ENCODE results near the gene RTN4R. TPM values are rescaled to one million over a fixed set of nuclear protein-coding genes. Genes with fewer than 3 reads are reported as not detected.
"Not testable (repeated sequence)": the region's sequence is repeated elsewhere in the genome, so short reads cannot be mapped to it uniquely, and the experiment has no call there.

Gene RTN4R
- total RNA-seq, 1 experiment from 2014 or later: 11.1 TPM

GRCh38 chr22:20316217-20316843, 48.2 kb upstream of the RTN4R start:
- no peak for DNase-seq
- Mint-ChIP-seq H3K27me3 (ENCODE audit: insufficient read depth, unreplicated experiment) (no peaks in the 10 kb centered on the region), H3K4me1 (ENCODE audit: low read depth, unreplicated experiment) (no peaks in the 10 kb centered on the region), H3K9me3 (ENCODE audit: unreplicated experiment) (no peaks in the 10 kb centered on the region), H3K36me3 (ENCODE audit: insufficient read depth, unreplicated experiment) (peaks cover 5% of the 10 kb centered on the region), H3K4me3 (ENCODE audit: unreplicated experiment) (no peak overlapping the region), H3K27ac (ENCODE audit: unreplicated experiment) (no peak overlapping the region)
- CTCF ChIA-PET: no interaction called here
- intact Hi-C loops (cut with micrococcal nuclease; ENCODE audit: unreplicated experiment): no loop called here
- BruUV-seq (replicated peaks): no TSS peak
- no peak for TF ChIP-seq CTCF (IDR thresholded peaks at IDR 0.05; ENCODE audit: insufficient read depth in 1 of 2, low read depth in 1 of 2, low read length in 1 of 2, severe bottlenecking in 1 of 2, unreplicated experiment in 1 of 2)
- Histone ChIP-seq H3K9me3 (no peaks in the 10 kb centered on the region), H3K4me3 (ENCODE audit: low read depth, low read length) (no peak overlapping the region), H3K27me3 (replicated peaks; ENCODE audit: control insufficient read depth, insufficient read depth, low read length) (no peaks in the 10 kb centered on the region), H3K36me3 (ENCODE audit: control insufficient read depth, insufficient read depth, low read length) (no peaks in the 10 kb centered on the region; the same call in 1 of the 2 replicates), H3K4me1 (no peaks in the 10 kb centered on the region)
- POLR2A ChIA-PET: no interaction called here

GRCh38 chr22:20315337-20316216, 47.5 kb upstream of the RTN4R start:
- Mint-ChIP-seq H3K27ac (ENCODE audit: unreplicated experiment) (no peak overlapping the region), H3K27me3 (ENCODE audit: insufficient read depth, unreplicated experiment) (no peaks in the 10 kb centered on the region), H3K4me1 (ENCODE audit: low read depth, unreplicated experiment) (no peaks in the 10 kb centered on the region), H3K9me3 (ENCODE audit: unreplicated experiment) (no peaks in the 10 kb centered on the region), H3K36me3 (ENCODE audit: insufficient read depth, unreplicated experiment) (peaks cover 5% of the 10 kb centered on the region), H3K4me3 (ENCODE audit: unreplicated experiment) (no peak overlapping the region)
- H3K36me3 ChIP-seq (ENCODE audit: control insufficient read depth, insufficient read depth, low read length): no peaks in the 10 kb centered on the region; the same call in 1 of the 2 replicates
- no peaks in the 10 kb centered on the region for H3K9me3 ChIP-seq
- POLR2A ChIA-PET: no interaction called here
- TF ChIP-seq CTCF (IDR thresholded peaks at IDR 0.05; ENCODE audit: insufficient read depth in 1 of 2, low read depth in 1 of 2, low read length in 1 of 2, severe bottlenecking in 1 of 2, unreplicated experiment in 1 of 2): no peak
- no peak overlapping the region for H3K4me3 ChIP-seq (ENCODE audit: low read depth, low read length)
- H3K4me1 ChIP-seq: no peaks in the 10 kb centered on the region
- BruUV-seq (replicated peaks): no TSS peak
- intact Hi-C loops (cut with micrococcal nuclease; ENCODE audit: unreplicated experiment): no loop called here
- CTCF ChIA-PET: no interaction called here
- no peak for DNase-seq
- H3K27me3 ChIP-seq (replicated peaks; ENCODE audit: control insufficient read depth, insufficient read depth, low read length): no peaks in the 10 kb centered on the region

GRCh38 chr22:20314741-20315336, 46.7 kb upstream of the RTN4R start:
- H3K9me3 ChIP-seq; BruUV-seq (replicated peaks); intact Hi-C loops (cut with micrococcal nuclease; ENCODE audit: unreplicated experiment); DNase-seq; H3K4me3 ChIP-seq (ENCODE audit: low read depth, low read length); POLR2A ChIA-PET; H3K27me3 Mint-ChIP-seq (ENCODE audit: insufficient read depth, unreplicated experiment); H3K36me3 Mint-ChIP-seq (ENCODE audit: insufficient read depth, unreplicated experiment); H3K27me3 ChIP-seq (replicated peaks; ENCODE audit: control insufficient read depth, insufficient read depth, low read length); H3K9me3 Mint-ChIP-seq (ENCODE audit: unreplicated experiment); H3K4me3 Mint-ChIP-seq (ENCODE audit: unreplicated experiment); CTCF ChIA-PET; H3K4me1 ChIP-seq; H3K27ac Mint-ChIP-seq (ENCODE audit: unreplicated experiment); H3K4me1 Mint-ChIP-seq (ENCODE audit: low read depth, unreplicated experiment); H3K36me3 ChIP-seq (ENCODE audit: control insufficient read depth, insufficient read depth, low read length): not testable (repeated sequence)

- intact Hi-C loops (cut with micrococcal nuclease; ENCODE audit: unreplicated experiment); CTCF ChIA-PET; H3K4me1 ChIP-seq; BruUV-seq (replicated peaks); H3K4me1 Mint-ChIP-seq (ENCODE audit: low read depth, unreplicated experiment); H3K27me3 ChIP-seq (replicated peaks; ENCODE audit: control insufficient read depth, insufficient read depth, low read length); H3K27me3 Mint-ChIP-seq (ENCODE audit: insufficient read depth, unreplicated experiment); H3K4me3 ChIP-seq (ENCODE audit: low read depth, low read length); H3K9me3 Mint-ChIP-seq (ENCODE audit: unreplicated experiment); H3K4me3 Mint-ChIP-seq (ENCODE audit: unreplicated experiment); H3K36me3 Mint-ChIP-seq (ENCODE audit: insufficient read depth, unreplicated experiment); POLR2A ChIA-PET; H3K9me3 ChIP-seq; H3K36me3 ChIP-seq (ENCODE audit: control insufficient read depth, insufficient read depth, low read length); H3K27ac Mint-ChIP-seq (ENCODE audit: unreplicated experiment); DNase-seq: not testable (repeated sequence)
Measured at GRCh38 chr22:20314206-20314605, 46.1 kb upstream of the RTN4R start.

- intact Hi-C loops (cut with micrococcal nuclease; ENCODE audit: unreplicated experiment); H3K4me3 ChIP-seq (ENCODE audit: low read depth, low read length); H3K9me3 ChIP-seq; CTCF ChIA-PET; H3K36me3 ChIP-seq (ENCODE audit: control insufficient read depth, insufficient read depth, low read length); H3K36me3 Mint-ChIP-seq (ENCODE audit: insufficient read depth, unreplicated experiment); H3K27ac Mint-ChIP-seq (ENCODE audit: unreplicated experiment); DNase-seq; H3K4me1 Mint-ChIP-seq (ENCODE audit: low read depth, unreplicated experiment); H3K4me3 Mint-ChIP-seq (ENCODE audit: unreplicated experiment); POLR2A ChIA-PET; H3K9me3 Mint-ChIP-seq (ENCODE audit: unreplicated experiment); H3K4me1 ChIP-seq; H3K27me3 Mint-ChIP-seq (ENCODE audit: insufficient read depth, unreplicated experiment); BruUV-seq (replicated peaks); H3K27me3 ChIP-seq (replicated peaks; ENCODE audit: control insufficient read depth, insufficient read depth, low read length): not testable (repeated sequence)
Measured at GRCh38 chr22:20313306-20314077, 45.4 kb upstream of the RTN4R start.

Measured in Caco-2 (cell line).